ENCODE results near the gene ARFGEF3.

Gene ARFGEF3

GRCh38 chr6:138162111-138162954, 594 bp downstream of the ARFGEF3 start:
- Histone ChIP-seq H3K36me3 (ENCODE audit: control insufficient read depth, insufficient read depth, low read length) (no peaks in the 10 kb centered on the region), H3K4me1 (ENCODE audit: control insufficient read depth, insufficient read depth, low read length) (peaks cover 2% of the 10 kb centered on the region; the same call in 1 of the 2 replicates), H3K9me3 (ENCODE audit: control insufficient read depth, insufficient read depth, low read length) (no peaks in the 10 kb centered on the region), H3K27ac (ENCODE audit: low read length) (no peak overlapping the region), H3K4me3 (ENCODE audit: low read length) (peak overlapping the region; percentile 80), H3K27me3 (ENCODE audit: control insufficient read depth, insufficient read depth, low read length) (peaks cover 2% of the 10 kb centered on the region; the same call in 1 of the 2 replicates)
- no peak for DNase-seq (ENCODE audit: low read depth, low spot score)
- WGBS (ENCODE audit: insufficient coverage, insufficient read length) = no CpG with 5 or more reads among the region's 53 CpGs

- no peak for DNase-seq (ENCODE audit: low read depth, low spot score)
- Histone ChIP-seq H3K27ac (ENCODE audit: low read length) (no peak overlapping the region), H3K9me3 (ENCODE audit: control insufficient read depth, insufficient read depth, low read length) (no peaks in the 10 kb centered on the region), H3K4me1 (ENCODE audit: control insufficient read depth, insufficient read depth, low read length) (peaks cover 2% of the 10 kb centered on the region; the same call in 1 of the 2 replicates), H3K4me3 (ENCODE audit: low read length) (peak overlapping the region; percentile 80; the same call in 1 of the 2 replicates), H3K36me3 (ENCODE audit: control insufficient read depth, insufficient read depth, low read length) (no peaks in the 10 kb centered on the region), H3K27me3 (ENCODE audit: control insufficient read depth, insufficient read depth, low read length) (peaks cover 2% of the 10 kb centered on the region; the same call in 1 of the 2 replicates)
- WGBS (ENCODE audit: insufficient coverage, insufficient read length) = no CpG with 5 or more reads among the region's 5 CpGs
Observed at GRCh38 chr6:138162955-138163575, 1.3 kb downstream of the ARFGEF3 start.

GRCh38 chr6:138175596-138175995, 13.9 kb downstream of the ARFGEF3 start:
- no peak for DNase-seq (ENCODE audit: low read depth, low spot score)
- H3K4me3 ChIP-seq (ENCODE audit: low read length) = no peak overlapping the region
- no peaks in the 10 kb centered on the region for H3K4me1 ChIP-seq (ENCODE audit: control insufficient read depth, insufficient read depth, low read length)
- H3K27me3 ChIP-seq (ENCODE audit: control insufficient read depth, insufficient read depth, low read length) = no peaks in the 10 kb centered on the region
- no peaks in the 10 kb centered on the region; the same call in 1 of the 2 replicates for H3K9me3 ChIP-seq (ENCODE audit: control insufficient read depth, insufficient read depth, low read length)
- H3K27ac ChIP-seq (ENCODE audit: low read length) = no peak overlapping the region
- H3K36me3 ChIP-seq (ENCODE audit: control insufficient read depth, insufficient read depth, low read length) = no peaks in the 10 kb centered on the region
- no CpG with 5 or more reads among the region's 2 CpGs for WGBS (ENCODE audit: insufficient coverage, insufficient read length)

- no CpG with 5 or more reads among the region's 2 CpGs for WGBS (ENCODE audit: insufficient coverage, insufficient read length)
- H3K27ac ChIP-seq (ENCODE audit: low read length) = no peak overlapping the region
- no peak overlapping the region for H3K4me3 ChIP-seq (ENCODE audit: low read length)
- H3K4me1 ChIP-seq (ENCODE audit: control insufficient read depth, insufficient read depth, low read length) = no peaks in the 10 kb centered on the region
- no peaks in the 10 kb centered on the region for H3K27me3 ChIP-seq (ENCODE audit: control insufficient read depth, insufficient read depth, low read length)
- H3K9me3 ChIP-seq (ENCODE audit: control insufficient read depth, insufficient read depth, low read length) = no peaks in the 10 kb centered on the region; the same call in 1 of the 2 replicates
- no peak for DNase-seq (ENCODE audit: low read depth, low spot score)
- H3K36me3 ChIP-seq (ENCODE audit: control insufficient read depth, insufficient read depth, low read length) = no peaks in the 10 kb centered on the region
Observed at GRCh38 chr6:138176652-138177232, 15.0 kb downstream of the ARFGEF3 start.

GRCh38 chr6:138182939-138183789, 21.4 kb downstream of the ARFGEF3 start:
- WGBS (ENCODE audit: insufficient coverage, insufficient read length) = no CpG with 5 or more reads among the region's 8 CpGs
- H3K36me3 ChIP-seq (ENCODE audit: control insufficient read depth, insufficient read depth, low read length) = no peaks in the 10 kb centered on the region
- no peaks in the 10 kb centered on the region for H3K27me3 ChIP-seq (ENCODE audit: control insufficient read depth, insufficient read depth, low read length)
- no peaks in the 10 kb centered on the region; the same call in 1 of the 2 replicates for H3K9me3 ChIP-seq (ENCODE audit: control insufficient read depth, insufficient read depth, low read length)
- no peak for DNase-seq (ENCODE audit: low read depth, low spot score)
- peaks cover 9% of the 10 kb centered on the region; the same call in 1 of the 2 replicates for H3K4me1 ChIP-seq (ENCODE audit: control insufficient read depth, insufficient read depth, low read length)
- peak overlapping the region; percentile 16 for H3K27ac ChIP-seq (ENCODE audit: low read length)
- H3K4me3 ChIP-seq (ENCODE audit: low read length) = no peak overlapping the region

GRCh38 chr6:138183790-138184134, 22.0 kb downstream of the ARFGEF3 start:
- DNase-seq (ENCODE audit: low read depth, low spot score) = no peak
- Histone ChIP-seq H3K27me3 (ENCODE audit: control insufficient read depth, insufficient read depth, low read length) (no peaks in the 10 kb centered on the region), H3K4me1 (ENCODE audit: control insufficient read depth, insufficient read depth, low read length) (peaks cover 9% of the 10 kb centered on the region; the same call in 1 of the 2 replicates), H3K36me3 (ENCODE audit: control insufficient read depth, insufficient read depth, low read length) (no peaks in the 10 kb centered on the region), H3K4me3 (ENCODE audit: low read length) (no peak overlapping the region), H3K9me3 (ENCODE audit: control insufficient read depth, insufficient read depth, low read length) (no peaks in the 10 kb centered on the region), H3K27ac (ENCODE audit: low read length) (no peak overlapping the region)
- WGBS (ENCODE audit: insufficient coverage, insufficient read length) = no CpG with 5 or more reads among the region's 4 CpGs

- Histone ChIP-seq H3K9me3 (ENCODE audit: control insufficient read depth, insufficient read depth, low read length) (no peaks in the 10 kb centered on the region), H3K4me1 (ENCODE audit: control insufficient read depth, insufficient read depth, low read length) (peaks cover 9% of the 10 kb centered on the region; the same call in 1 of the 2 replicates), H3K36me3 (ENCODE audit: control insufficient read depth, insufficient read depth, low read length) (no peaks in the 10 kb centered on the region), H3K27me3 (ENCODE audit: control insufficient read depth, insufficient read depth, low read length) (no peaks in the 10 kb centered on the region), H3K27ac (ENCODE audit: low read length) (no peak overlapping the region), H3K4me3 (ENCODE audit: low read length) (no peak overlapping the region)
- DNase-seq (ENCODE audit: low read depth, low spot score) = no peak
- no CpG with 5 or more reads among the region's 3 CpGs for WGBS (ENCODE audit: insufficient coverage, insufficient read length)
Observed at GRCh38 chr6:138184230-138184629, 22.5 kb downstream of the ARFGEF3 start.

GRCh38 chr6:138187156-138187555, 25.4 kb downstream of the ARFGEF3 start:
- no peaks in the 10 kb centered on the region for H3K9me3 ChIP-seq (ENCODE audit: control insufficient read depth, insufficient read depth, low read length)
- H3K4me1 ChIP-seq (ENCODE audit: control insufficient read depth, insufficient read depth, low read length) = peaks cover 9% of the 10 kb centered on the region; the same call in 1 of the 2 replicates
- no CpG with 5 or more reads among the region's 4 CpGs for WGBS (ENCODE audit: insufficient coverage, insufficient read length)
- H3K4me3 ChIP-seq (ENCODE audit: low read length) = no peak overlapping the region
- no peaks in the 10 kb centered on the region for H3K36me3 ChIP-seq (ENCODE audit: control insufficient read depth, insufficient read depth, low read length)
- DNase-seq (ENCODE audit: low read depth, low spot score) = no peak
- no peak overlapping the region for H3K27ac ChIP-seq (ENCODE audit: low read length)
- no peaks in the 10 kb centered on the region for H3K27me3 ChIP-seq (ENCODE audit: control insufficient read depth, insufficient read depth, low read length)

GRCh38 chr6:138188278-138188941, 26.7 kb downstream of the ARFGEF3 start:
- H3K27ac ChIP-seq (ENCODE audit: low read length) = no peak overlapping the region
- no peaks in the 10 kb centered on the region for H3K9me3 ChIP-seq (ENCODE audit: control insufficient read depth, insufficient read depth, low read length)
- no peaks in the 10 kb centered on the region for H3K36me3 ChIP-seq (ENCODE audit: control insufficient read depth, insufficient read depth, low read length)
- WGBS (ENCODE audit: insufficient coverage, insufficient read length) = no CpG with 5 or more reads among the region's 5 CpGs
- H3K4me1 ChIP-seq (ENCODE audit: control insufficient read depth, insufficient read depth, low read length) = peaks cover 9% of the 10 kb centered on the region; the same call in 1 of the 2 replicates
- no peaks in the 10 kb centered on the region for H3K27me3 ChIP-seq (ENCODE audit: control insufficient read depth, insufficient read depth, low read length)
- no peak overlapping the region for H3K4me3 ChIP-seq (ENCODE audit: low read length)
- DNase-seq (ENCODE audit: low read depth, low spot score) = no peak

Data from iPS DF 6.9 (cell line).